ENCODE data around the gene PRKAB1.

PRKAB1 gene

GRCh38 chr12:119729871-119730270 is 61.9 kb downstream of the PRKAB1 start:
- H3K27ac Mint-ChIP-seq: no peak overlapping the region
- no peaks in the 10 kb centered on the region for H3K9me3 Mint-ChIP-seq
- peaks cover 11% of the 10 kb centered on the region for H3K36me3 Mint-ChIP-seq (ENCODE audit: low read depth)
- peaks cover 2% of the 10 kb centered on the region for H3K4me1 Mint-ChIP-seq
- H3K4me3 Mint-ChIP-seq: no peak overlapping the region
- no peak for DNase-seq
- no peaks in the 10 kb centered on the region for H3K27me3 Mint-ChIP-seq
- ATAC-seq: no peak

DNA sequence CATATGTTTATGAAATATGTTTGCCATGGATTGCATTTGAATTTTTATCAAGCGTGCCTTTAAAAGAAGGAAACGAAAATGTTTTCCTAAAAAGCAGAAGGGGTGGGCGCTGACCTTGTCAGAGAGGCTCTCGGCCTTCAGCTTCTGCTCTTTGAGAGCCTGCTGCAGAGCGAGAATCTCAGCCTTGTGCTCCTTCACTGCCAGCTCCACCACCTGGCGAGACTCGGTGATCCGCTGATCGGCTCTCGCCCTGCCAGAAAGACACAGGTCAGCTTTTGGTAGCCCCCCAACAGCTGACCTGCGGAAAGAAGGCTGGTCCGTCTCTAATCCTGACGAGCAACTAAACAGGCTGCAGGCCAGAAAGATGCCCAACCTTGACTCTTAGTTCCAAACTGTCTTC is 62.4 kb downstream of the PRKAB1 start:
- no peak for ATAC-seq
- Mint-ChIP-seq H3K36me3 (ENCODE audit: low read depth) (peaks cover 11% of the 10 kb centered on the region), H3K4me3 (no peak overlapping the region), H3K9me3 (no peaks in the 10 kb centered on the region), H3K4me1 (peaks cover 2% of the 10 kb centered on the region), H3K27me3 (no peaks in the 10 kb centered on the region), H3K27ac (no peak overlapping the region)
- no peak for DNase-seq
